Ishikawa (cell line): ENCODE data around the gene SYT10.

Experiments used
- CEBPB ChIP-seq: IDR thresholded peaks from 2 replicates; pipeline ENCODE4 v1.6.1; 2012
- TF ChIP-seq, protein P1 (sequence below): IDR thresholded peaks from 2 replicates; pipeline ENCODE4 v1.6.1; 2012; ENCODE audit warnings: low read depth, mild to moderate bottlenecking

DNA sequence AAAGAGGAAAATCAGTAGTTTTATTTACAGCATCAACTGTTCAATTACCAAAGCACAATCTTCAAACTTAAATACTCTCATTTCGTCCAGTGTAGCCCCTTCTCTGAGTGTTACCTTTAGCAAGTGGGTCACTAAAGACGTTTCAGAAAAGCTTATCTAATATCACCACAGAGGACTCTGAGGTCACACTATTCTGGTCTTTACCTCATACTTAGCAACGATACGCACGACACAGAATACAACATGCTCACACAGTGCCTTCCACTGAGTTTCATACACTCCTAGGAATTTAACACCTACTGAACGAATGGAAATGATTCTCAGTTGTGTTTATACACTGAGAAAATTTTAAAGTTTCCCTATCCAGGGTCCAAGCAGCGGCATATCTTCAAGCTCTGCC is 2.0 kb downstream of the SYT10 start:
- TF ChIP-seq, protein P1, sequence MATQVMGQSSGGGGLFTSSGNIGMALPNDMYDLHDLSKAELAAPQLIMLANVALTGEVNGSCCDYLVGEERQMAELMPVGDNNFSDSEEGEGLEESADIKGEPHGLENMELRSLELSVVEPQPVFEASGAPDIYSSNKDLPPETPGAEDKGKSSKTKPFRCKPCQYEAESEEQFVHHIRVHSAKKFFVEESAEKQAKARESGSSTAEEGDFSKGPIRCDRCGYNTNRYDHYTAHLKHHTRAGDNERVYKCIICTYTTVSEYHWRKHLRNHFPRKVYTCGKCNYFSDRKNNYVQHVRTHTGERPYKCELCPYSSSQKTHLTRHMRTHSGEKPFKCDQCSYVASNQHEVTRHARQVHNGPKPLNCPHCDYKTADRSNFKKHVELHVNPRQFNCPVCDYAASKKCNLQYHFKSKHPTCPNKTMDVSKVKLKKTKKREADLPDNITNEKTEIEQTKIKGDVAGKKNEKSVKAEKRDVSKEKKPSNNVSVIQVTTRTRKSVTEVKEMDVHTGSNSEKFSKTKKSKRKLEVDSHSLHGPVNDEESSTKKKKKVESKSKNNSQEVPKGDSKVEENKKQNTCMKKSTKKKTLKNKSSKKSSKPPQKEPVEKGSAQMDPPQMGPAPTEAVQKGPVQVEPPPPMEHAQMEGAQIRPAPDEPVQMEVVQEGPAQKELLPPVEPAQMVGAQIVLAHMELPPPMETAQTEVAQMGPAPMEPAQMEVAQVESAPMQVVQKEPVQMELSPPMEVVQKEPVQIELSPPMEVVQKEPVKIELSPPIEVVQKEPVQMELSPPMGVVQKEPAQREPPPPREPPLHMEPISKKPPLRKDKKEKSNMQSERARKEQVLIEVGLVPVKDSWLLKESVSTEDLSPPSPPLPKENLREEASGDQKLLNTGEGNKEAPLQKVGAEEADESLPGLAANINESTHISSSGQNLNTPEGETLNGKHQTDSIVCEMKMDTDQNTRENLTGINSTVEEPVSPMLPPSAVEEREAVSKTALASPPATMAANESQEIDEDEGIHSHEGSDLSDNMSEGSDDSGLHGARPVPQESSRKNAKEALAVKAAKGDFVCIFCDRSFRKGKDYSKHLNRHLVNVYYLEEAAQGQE, result no peak
- no peak for TF ChIP-seq CEBPB
